ENCODE results near the gene ZNF845.
"Not testable (repeated sequence)": the region's sequence is repeated elsewhere in the genome, so short reads cannot be mapped to it uniquely, and the experiment has no call there.

ZNF845 gene

GRCh38 chr19:53388168-53388567 lies 54.6 kb downstream of the ZNF845 start:
- no peak for DNase-seq

GRCh38 chr19:53388904-53389303 lies 55.4 kb downstream of the ZNF845 start:
- no peak for DNase-seq

- DNase-seq, result no peak
Measured at GRCh38 chr19:53389571-53389970, 56.0 kb downstream of the ZNF845 start.

DNA sequence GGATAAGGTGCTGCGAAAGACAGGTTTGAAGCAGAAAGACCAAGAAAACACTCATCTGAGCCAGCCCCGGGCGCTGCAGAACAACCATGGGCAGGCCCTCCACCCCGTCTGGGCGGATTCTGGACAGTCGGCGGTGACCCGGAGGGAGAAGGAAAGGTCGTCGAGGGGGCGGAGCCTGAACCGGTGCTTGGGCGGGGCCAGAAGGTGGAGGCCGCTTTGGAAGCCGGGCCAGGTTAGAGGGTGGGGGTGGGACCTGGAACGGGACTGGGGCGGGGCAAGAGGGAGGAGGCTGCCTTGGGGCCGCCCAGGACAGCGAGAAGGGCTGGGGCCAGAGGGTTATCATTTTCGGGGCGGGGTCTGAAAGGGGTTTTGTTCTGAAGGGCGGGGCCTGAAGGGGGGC lies 56.4 kb downstream of the ZNF845 start:
- no peak for DNase-seq

DNA sequence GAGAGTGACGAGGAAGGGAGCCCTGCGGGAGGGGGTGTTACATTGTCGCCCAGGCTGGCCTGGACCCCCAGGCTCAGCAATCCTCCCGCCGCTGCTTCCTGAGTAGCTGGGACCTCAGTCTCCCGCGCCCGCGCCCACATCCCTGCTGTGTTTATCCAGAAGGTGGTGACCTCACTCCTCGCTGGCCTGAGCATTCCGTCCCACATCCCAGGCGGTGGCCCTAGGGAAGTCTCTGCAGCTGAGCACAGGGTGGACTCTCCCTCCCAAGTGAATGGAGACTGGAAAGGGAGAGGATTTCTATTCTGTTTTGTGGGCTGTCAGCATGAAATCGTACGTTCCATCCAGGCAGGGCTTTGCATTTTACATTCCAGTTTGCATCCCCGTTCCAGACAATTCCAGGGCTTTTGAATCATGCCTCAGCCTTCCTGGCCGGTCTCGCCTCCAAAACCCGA lies 61.0 kb downstream of the ZNF845 start:
- DNase-seq, result no peak

GRCh38 chr19:53394974-53395839 lies 61.7 kb downstream of the ZNF845 start, which contains the start of gene ZNF765:
TSS of gene ZNF765 (plus strand) at chr19:53395149. CDS start at chr19:53398016, 2,867 bp downstream.
- peak; percentile 55 for DNase-seq

DNA sequence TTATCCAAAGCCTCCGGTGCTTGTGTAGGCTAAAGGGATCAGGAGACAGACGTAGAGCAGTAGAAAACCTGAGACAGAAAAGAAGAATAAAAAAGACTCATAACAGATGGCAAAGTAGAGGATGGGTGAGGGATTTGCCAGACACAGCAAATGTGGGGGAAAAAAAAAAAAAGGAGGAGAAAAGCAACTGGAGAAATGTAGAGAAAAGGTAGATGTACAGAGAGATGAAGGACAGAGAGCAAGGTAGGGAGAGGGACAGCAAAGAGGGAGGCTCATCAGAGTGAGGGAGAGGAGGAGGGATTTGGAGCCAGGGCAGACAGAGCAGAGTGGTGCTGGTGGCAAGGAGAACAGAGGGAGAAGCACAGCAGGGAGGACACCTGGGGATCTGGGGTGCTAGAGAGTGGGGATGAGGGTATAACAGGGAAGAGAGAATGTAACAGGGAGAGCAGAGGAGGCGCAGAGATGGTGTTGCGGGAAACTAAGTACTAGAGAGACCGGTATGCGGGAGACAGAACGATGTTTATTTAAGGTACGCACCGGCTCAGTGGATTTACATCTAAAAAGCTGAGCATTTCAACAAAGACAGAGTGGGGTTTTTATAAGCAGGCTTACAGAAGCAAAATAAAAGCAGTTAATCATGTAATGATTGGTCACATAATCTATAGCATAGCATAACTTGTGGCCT lies 62.4 kb downstream of the ZNF845 start:
- DNase-seq, result not testable (repeated sequence)

GRCh38 chr19:53396525-53396868 lies 62.9 kb downstream of the ZNF845 start:
- no peak for DNase-seq

DNA sequence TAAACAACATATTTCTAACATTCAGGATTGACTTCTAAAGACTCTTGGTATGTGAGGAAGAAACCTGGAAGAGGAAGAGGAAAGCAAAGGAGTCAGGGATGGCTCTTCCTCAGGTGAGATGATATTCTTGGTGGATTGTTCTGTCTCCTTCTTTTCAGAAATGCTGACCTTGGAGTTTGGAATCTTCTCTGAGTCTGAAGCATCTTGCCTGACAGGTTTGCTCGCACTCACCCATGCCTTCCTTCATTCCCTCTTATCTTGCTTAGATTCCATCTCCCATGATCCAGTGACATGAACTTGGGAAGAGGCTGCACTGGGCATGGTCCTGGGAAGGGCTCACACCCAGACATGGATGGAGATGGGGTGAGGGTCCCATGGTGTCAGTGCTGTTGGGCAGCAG lies 64.4 kb downstream of the ZNF845 start:
- not testable (repeated sequence) for DNase-seq

Measured in NCI-H187 treated with DMSO at 0.1 percent for 48 hours (cell line).